Tibial nerve (tissue), 4 donors: ENCODE data around the gene FXYD2. TPM values are rescaled to one million over a fixed set of nuclear protein-coding genes. Genes with fewer than 3 reads are reported as not detected.

Experiments
- DNase-seq, 2 donors: peaks; one replicate each; pipeline ENCODE4 v3.0.0-alpha.2; 2019; ENCODE audit warnings: low spot score in 2 of 2
- H3K27ac ChIP-seq, 4 donors: fragments of 200-600 bp; sonication (generic) in 3 of 4; one replicate each; pipeline ENCODE4 v1.5.1; 2017 to 2019; ENCODE audit warnings: mild to moderate bottlenecking in 1 of 4
- H3K27me3 ChIP-seq, 2 donors: fragments of 200-600 bp; sonication (generic) in 1 of 2; one replicate each; pipeline versions ENCODE4 v1.5.1 to v1.6.0; 2017 to 2019
- H3K36me3 ChIP-seq, 3 donors: fragments of 200-600 bp; sonication (generic); one replicate each; pipeline ENCODE4 v1.5.1; 2018 to 2019
- H3K4me1 ChIP-seq, 4 donors: fragments of 200-600 bp; sonication (generic) in 3 of 4; one replicate each; pipeline ENCODE4 v1.5.1; 2017 to 2019
- H3K4me3 ChIP-seq, 4 donors: fragments of 200-600 bp; sonication (generic) in 3 of 4; one replicate each; pipeline ENCODE4 v1.5.1; 2017 to 2019; ENCODE audit warnings: mild to moderate bottlenecking in 1 of 4, moderate library complexity in 1 of 4
- H3K9me3 ChIP-seq, 4 donors: fragments of 200-600 bp; sonication (generic) in 3 of 4; one replicate each; pipeline ENCODE4 v1.5.1; 2017 to 2019
- CTCF ChIP-seq, 5 experiments: fragments of 200-600 bp in 3 of 5; fragments of 450-650 bp in 2 of 5; sonication (generic) in 3 of 5; IDR thresholded peaks; one replicate each; pipeline ENCODE4 v1.5.1; 2016 to 2019; ENCODE audit warnings: antibody characterized with exemption in 5 of 5, mild to moderate bottlenecking in 3 of 5, moderate library complexity in 2 of 5
- EP300 ChIP-seq, 2 donors: sonication (generic); formaldehyde crosslinking; IDR thresholded peaks; one replicate each; pipeline ENCODE4 v1.6.1; 2017; ENCODE audit warnings: antibody characterized with exemption in 2 of 2, mild to moderate bottlenecking in 1 of 2
- POLR2A ChIP-seq, 2 donors: fragments of 450-650 bp; IDR thresholded peaks; one replicate each; pipeline ENCODE4 v1.6.1; 2017; ENCODE audit warnings: antibody characterized with exemption in 2 of 2, mild to moderate bottlenecking in 2 of 2, moderate library complexity in 2 of 2
- WGBS, 2 donors: methylation state at CpG; one replicate each; pipeline ENCODE4 v1.1.5; 2018; 5-methylcytosine and 5-hydroxymethylcytosine counted together
- total RNA-seq, 4 donors: library from RNA; depleted of rRNA; stranded (reverse); fragments of >200 nt; gene quantifications; one replicate each; pipeline ENCODE4 v1.1.0, GENCODE V29; 2016

The FXYD2 gene
- total RNA-seq, 4 donors from 2014 or later: 0.39 to 1.8 (median 0.96) TPM

GRCh38 chr11:117839936-117840813 lies 15.6 kb upstream of the FXYD2 start:
- Histone ChIP-seq H3K9me3 (no peaks in the 10 kb centered on the region), H3K36me3 (peaks cover 0 to 5% (median 0%) of the 10 kb centered on the region in 3 donors), H3K27ac (no peak overlapping the region), H3K27me3 (no peaks in the 10 kb centered on the region), H3K4me1 (peaks cover 0 to 12% (median 4%) of the 10 kb centered on the region in 4 donors), H3K4me3 (no peak overlapping the region)
- 86 to 93% methylated on average over 9 to 10 of the region's 10 CpGs for WGBS, 2 donors
- no peak for DNase-seq
- TF ChIP-seq EP300 (IDR thresholded peaks at IDR 0.05): no peak

- DNase-seq: no peak
- no peaks in the 10 kb centered on the region for H3K9me3 ChIP-seq
These were observed 14.9 kb upstream of the FXYD2 start for GRCh38 chr11:117839380-117839881.

GRCh38 chr11:117838901-117839300 lies 14.4 kb upstream of the FXYD2 start:
- Histone ChIP-seq H3K36me3 (peaks cover 0 to 5% (median 0%) of the 10 kb centered on the region in 3 donors), H3K9me3 (no peaks in the 10 kb centered on the region), H3K4me3 (no peak overlapping the region), H3K4me1 (peaks cover 0 to 11% (median 4%) of the 10 kb centered on the region in 4 donors), H3K27me3 (no peaks in the 10 kb centered on the region), H3K27ac (no peak overlapping the region)
- TF ChIP-seq POLR2A (IDR thresholded peaks at IDR 0.05) (no peak), CTCF (IDR thresholded peaks at IDR 0.05) (no peak), EP300 (IDR thresholded peaks at IDR 0.05) (no peak)
- 74 to 86% methylated on average over 8 of the region's 8 CpGs for WGBS, 2 donors
- no peak for DNase-seq

More at GRCh38 chr11:117839380-117839881, 14.9 kb upstream of the FXYD2 start:
- H3K4me3 ChIP-seq: no peak overlapping the region
- peaks cover 0 to 5% (median 0%) of the 10 kb centered on the region in 3 donors for H3K36me3 ChIP-seq
- TF ChIP-seq POLR2A (IDR thresholded peaks at IDR 0.05) (no peak), EP300 (IDR thresholded peaks at IDR 0.05) (no peak), CTCF (IDR thresholded peaks at IDR 0.05) (no peak)
- no peaks in the 10 kb centered on the region for H3K27me3 ChIP-seq
- no peak overlapping the region for H3K27ac ChIP-seq
- WGBS, 2 donors: 75 to 92% methylated on average over 7 of the region's 7 CpGs
- H3K4me1 ChIP-seq: peaks cover 0 to 12% (median 4%) of the 10 kb centered on the region in 4 donors

GRCh38 chr11:117837791-117838190 lies 13.2 kb upstream of the FXYD2 start:
- no peak for DNase-seq
- H3K9me3 ChIP-seq: no peaks in the 10 kb centered on the region
- no peak overlapping the region for H3K27ac ChIP-seq
- WGBS, 2 donors: 65 to 81% methylated on average over 8 of the region's 8 CpGs
- no peaks in the 10 kb centered on the region for H3K27me3 ChIP-seq
- TF ChIP-seq CTCF (IDR thresholded peaks at IDR 0.05) (no peak), POLR2A (IDR thresholded peaks at IDR 0.05) (no peak), EP300 (IDR thresholded peaks at IDR 0.05) (no peak)
- no peak overlapping the region for H3K4me3 ChIP-seq
- H3K36me3 ChIP-seq: peaks cover 0 to 5% (median 0%) of the 10 kb centered on the region in 3 donors
- peaks cover 0 to 5% (median 1%) of the 10 kb centered on the region in 4 donors for H3K4me1 ChIP-seq

GRCh38 chr11:117837070-117837776 lies 12.7 kb upstream of the FXYD2 start:
- Histone ChIP-seq H3K36me3 (peaks cover 0 to 5% (median 0%) of the 10 kb centered on the region in 3 donors), H3K27me3 (no peaks in the 10 kb centered on the region), H3K27ac (no peak overlapping the region), H3K9me3 (no peaks in the 10 kb centered on the region), H3K4me3 (no peak overlapping the region), H3K4me1 (no peaks in the 10 kb centered on the region)
- 57% methylated on average over 18 of the region's 18 CpGs for WGBS, 2 donors
- no peak for DNase-seq
- TF ChIP-seq POLR2A (IDR thresholded peaks at IDR 0.05): no peak
- TF ChIP-seq CTCF (IDR thresholded peaks at IDR 0.05): no peak
- no peak for TF ChIP-seq EP300 (IDR thresholded peaks at IDR 0.05)
